Fibroblast of mammary gland (primary cell): Measurements from ENCODE around the gene CHRNA10.

Experiments
- DNase-seq: peaks from one replicate; pipeline ENCODE4 v3.0.0-alpha.2; 2010; ENCODE audit warnings: low read depth
- H3K4me3 ChIP-seq: 2 replicates; pipeline ENCODE4 v1.5.1; 2011; ENCODE audit warnings: low read depth, mild to moderate bottlenecking, low read length, moderate library complexity; ENCODE audit not compliant: control insufficient read depth
- CTCF ChIP-seq: conservative IDR thresholded peaks from 2 replicates; pipeline ENCODE4 v1.5.1; 2011; ENCODE audit warnings: low read depth, low read length, inconsistent platforms; ENCODE audit not compliant: control insufficient read depth, insufficient read depth

CHRNA10 gene

GRCh38 chr11:3623121-3623520 lies 48.1 kb downstream of the CHRNA10 start:
- no peak overlapping the region for H3K4me3 ChIP-seq
- TF ChIP-seq CTCF = no peak
- DNase-seq = no peak

- no peak for DNase-seq
- no peak for TF ChIP-seq CTCF
- H3K4me3 ChIP-seq = no peak overlapping the region
Observed at GRCh38 chr11:3622521-3622920, 48.7 kb downstream of the CHRNA10 start.

GRCh38 chr11:3617990-3618389 lies 53.2 kb downstream of the CHRNA10 start:
- no peak overlapping the region for H3K4me3 ChIP-seq
- DNase-seq = no peak
- no peak for TF ChIP-seq CTCF

GRCh38 chr11:3616721-3617460 lies 54.3 kb downstream of the CHRNA10 start:
- TF ChIP-seq CTCF = no peak
- no peak for DNase-seq
- H3K4me3 ChIP-seq = no peak overlapping the region

- no peak for DNase-seq
- no peak for TF ChIP-seq CTCF
- no peak overlapping the region for H3K4me3 ChIP-seq
Observed at GRCh38 chr11:3615998-3616397, 55.2 kb downstream of the CHRNA10 start.
